Activated CD8-positive, alpha-beta memory T cell treated with anti-CD3 and anti-CD28 coated beads, Interleukin-2, amount 50 U/mL, for 24 hours (primary cell): ENCODE results near the gene LYPD4.

Source experiments
- DNase-seq: peaks from one replicate; pipeline ENCODE4 v3.0.0-alpha.2; 2020; ENCODE audit errors: extremely low read depth

The LYPD4 gene

DNA sequence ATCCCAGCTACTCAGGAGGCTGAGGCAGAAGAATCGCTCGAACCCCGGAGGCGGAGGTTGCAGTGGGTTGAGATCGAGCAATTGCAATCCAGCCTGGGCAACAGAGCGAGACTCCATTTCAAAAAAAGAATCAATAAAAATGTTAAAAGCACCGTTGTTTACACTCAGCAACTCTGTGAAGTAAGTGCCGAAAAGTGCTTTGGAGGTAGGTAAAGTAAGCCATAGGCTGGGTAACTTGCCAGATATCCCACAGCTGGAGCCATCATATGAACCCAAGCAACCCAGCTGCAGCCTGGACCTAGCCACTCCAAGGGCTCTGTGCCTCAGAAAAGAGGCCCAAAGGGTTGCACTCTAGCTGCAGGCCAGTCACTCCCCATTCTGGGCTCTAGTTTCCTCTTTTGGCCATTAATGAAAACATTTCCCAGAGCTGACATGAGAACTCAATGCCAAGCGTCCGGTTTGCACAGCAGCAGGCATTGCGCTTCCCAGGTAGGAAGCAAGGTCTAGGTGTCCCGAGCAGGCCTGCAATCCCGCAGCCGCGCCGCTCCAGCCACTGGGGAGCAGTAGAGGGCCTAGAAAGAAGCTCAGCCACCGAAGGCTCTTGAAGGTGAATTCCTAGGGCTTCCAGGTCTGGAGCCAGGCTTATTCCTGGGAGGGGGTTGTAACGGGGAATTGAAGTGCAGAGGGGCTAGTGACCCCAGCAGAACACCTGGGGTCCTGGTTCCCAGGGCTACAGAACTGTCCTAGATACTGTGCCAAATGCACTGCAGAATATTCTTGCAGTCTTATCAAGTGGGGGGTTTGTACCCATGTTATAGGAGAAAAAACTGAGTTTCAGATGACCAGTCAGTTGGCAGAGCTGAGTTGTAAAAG, 28.5 kb upstream of the LYPD4 start:
- no peak for DNase-seq

GRCh38 chr19:41872384-41872774, 27.9 kb upstream of the LYPD4 start:
- no peak for DNase-seq

DNA sequence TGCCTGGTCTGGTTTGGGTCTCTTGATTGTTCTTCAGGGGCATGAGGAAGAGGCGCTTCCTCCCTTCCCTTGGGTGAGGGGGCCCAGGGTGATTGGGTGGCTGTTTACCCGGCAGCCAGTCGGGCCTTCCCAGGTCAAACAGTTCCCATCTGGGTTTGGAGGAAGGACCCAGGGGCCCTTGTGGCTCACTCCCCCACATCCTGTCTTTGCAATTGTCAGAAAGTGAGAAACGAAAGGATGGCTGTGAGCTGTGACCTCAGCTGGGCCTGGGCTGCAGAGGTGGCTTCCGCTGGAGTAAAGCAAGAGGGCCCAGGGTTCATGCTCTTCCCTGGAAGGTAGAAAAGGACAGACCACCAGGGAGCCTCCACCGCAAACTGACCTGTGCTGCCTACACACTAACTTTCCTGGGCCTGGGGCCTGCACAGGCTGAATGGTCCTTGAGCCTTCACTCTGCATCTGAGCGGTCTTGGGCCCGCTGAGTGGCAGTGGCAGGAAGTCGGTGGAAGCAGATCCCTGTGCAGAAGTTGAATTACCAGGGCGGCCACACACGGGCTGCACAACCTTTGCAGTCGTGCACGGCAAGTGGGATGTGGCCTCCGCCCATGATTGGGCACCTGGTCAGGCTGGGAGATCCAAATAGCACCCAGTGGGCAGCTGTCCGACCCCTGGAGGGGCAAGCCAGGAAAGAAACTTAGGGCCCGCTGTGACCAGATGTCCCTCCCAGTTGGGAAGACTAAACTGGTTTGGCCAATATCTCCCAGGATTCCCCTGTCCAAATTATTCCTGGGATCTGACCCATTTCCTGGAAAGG, 27.3 kb upstream of the LYPD4 start:
- no peak for DNase-seq

DNA sequence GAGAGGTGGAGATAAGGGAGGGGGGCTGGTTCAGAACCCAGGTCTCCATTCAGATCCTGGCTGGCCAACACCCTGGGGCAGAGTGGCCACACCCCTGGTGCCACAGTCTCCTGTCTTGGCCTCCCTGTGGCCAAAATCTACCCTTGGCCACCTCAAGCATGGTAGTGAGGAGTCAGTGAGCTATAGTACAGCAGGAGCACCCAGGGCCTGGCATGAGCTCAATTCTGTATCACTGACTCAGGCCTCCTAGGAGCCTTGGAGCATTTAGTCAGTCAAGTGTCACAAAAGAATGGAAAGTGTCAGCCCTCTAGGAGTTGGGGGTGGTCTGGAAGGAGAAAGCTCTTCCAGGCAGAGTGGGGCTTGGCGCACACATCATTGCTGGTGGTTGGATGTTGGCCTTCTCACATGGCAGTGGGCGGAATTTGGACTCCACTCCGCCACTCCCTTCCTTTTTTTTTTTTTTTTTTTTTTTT, 26.0 kb upstream of the LYPD4 start:
- no peak for DNase-seq

DNA sequence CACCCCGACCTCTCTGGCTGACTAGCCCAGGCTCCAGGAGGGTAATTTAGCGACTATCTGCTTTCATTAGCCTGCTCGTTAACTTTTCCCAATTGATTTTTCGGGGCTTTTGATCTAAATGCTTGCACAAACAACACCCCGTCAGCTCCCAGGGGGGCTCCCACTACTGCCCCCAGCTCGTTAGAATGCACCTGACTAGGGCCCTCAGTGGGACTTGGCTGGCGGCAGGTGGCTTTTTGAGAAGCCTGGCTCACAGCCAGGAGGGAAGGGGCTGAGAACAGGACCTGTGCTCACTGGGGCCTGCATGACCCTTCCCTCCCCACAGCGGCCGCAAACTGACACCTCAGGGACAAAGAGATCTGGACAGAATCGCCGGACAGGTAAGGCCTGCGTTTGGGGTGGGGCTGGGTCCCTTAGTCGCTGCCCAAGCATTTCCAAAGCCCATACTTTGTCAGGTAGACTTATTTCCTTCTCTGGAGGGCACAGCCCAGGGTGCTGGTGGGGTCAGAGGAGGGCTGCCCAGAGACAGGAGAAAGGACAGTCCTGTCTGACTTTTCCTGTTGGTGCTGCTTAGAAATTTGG, 25.0 kb upstream of the LYPD4 start:
- DNase-seq = no peak

GRCh38 chr19:41868989-41869300, 24.5 kb upstream of the LYPD4 start:
- DNase-seq = no peak

- DNase-seq = no peak
These were observed 23.9 kb upstream of the LYPD4 start for GRCh38 chr19:41868120-41868988.

- no peak for DNase-seq
These were observed 21.8 kb upstream of the LYPD4 start for GRCh38 chr19:41866284-41866683.

- DNase-seq = no peak
These were observed 19.9 kb upstream of the LYPD4 start for GRCh38 chr19:41864374-41864773.

- DNase-seq = no peak
These were observed 18.9 kb upstream of the LYPD4 start for GRCh38 chr19:41863209-41863931.

DNA sequence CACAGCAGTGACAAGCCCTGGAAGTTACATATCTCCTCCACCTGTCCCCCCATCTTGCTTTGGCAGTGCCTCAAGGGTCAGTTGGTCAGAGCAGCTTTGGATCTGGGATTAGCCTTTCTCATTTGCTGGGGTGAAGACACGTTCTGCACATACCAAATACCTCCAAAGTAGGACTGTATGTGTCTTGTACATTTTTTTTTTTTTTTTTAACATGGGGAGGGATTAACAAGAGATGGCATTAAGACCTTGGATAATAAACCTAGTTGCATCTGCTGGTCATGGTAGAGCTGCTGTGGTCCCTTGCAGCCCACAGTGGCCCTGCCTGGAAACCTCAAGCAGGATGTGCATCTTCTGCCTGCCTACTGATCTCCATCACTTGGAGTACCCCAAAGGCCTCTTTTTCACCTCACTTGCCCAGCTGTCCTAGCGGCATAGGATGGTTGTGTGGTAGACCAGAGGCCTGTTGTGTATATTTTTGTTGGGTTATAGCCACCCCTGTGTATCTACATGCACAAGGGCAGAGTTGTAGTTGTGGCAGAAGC, 18.0 kb upstream of the LYPD4 start:
- no peak for DNase-seq

DNA sequence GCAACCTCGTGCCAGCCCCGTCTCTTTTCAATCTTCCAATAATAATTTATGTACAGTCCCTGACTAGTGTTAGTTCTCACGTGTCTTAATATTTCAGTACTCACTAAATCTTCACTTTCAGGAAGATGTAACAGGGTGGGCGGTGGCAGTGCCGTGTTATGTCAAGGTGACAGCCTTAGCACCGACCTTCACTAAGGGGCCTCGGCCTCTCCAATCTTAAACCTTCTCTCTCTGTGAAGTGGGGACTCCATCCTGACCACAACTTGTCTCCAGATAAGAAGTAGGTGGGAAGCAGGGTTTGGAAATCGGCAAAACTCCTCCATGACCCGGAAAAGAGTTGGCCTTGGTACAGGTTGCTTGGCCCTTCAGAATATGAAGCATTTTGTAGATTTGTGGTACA, 17.4 kb upstream of the LYPD4 start:
- no peak for DNase-seq

- DNase-seq = no peak
These were observed 16.8 kb upstream of the LYPD4 start for GRCh38 chr19:41861116-41861768.

- DNase-seq = no peak
These were observed 16.1 kb upstream of the LYPD4 start for GRCh38 chr19:41860419-41861115.

- peak; percentile 95 for DNase-seq
These were observed 15.3 kb upstream of the LYPD4 start, which contains the start of gene RPS19 for GRCh38 chr19:41859618-41860418. Gene RPS19, plus strand, starts transcription at chr19:41860255. Its CDS starts 520 bp downstream, at chr19:41860775.

- no peak for DNase-seq
These were observed 14.7 kb upstream of the LYPD4 start for GRCh38 chr19:41859213-41859617.

DNA sequence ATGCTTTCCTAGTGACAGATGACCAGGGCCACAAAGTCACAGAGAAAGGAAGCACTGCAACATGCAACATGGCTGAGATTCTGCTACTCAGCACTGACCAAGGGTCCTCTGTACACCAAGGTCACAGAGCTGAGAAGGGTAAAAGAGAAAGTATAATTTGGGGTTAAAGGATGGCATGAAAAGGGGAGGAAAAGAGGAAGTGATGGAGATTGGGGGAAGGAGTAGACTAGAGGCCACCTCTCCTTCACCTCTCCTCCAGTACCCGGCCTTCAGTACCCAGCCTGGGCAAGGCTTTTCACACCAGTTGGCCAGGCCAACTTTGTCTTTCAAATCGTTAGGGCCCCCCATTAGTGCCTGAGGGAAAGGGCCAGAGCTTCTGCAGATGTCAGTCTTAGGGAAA, 9.3 kb upstream of the LYPD4 start:
- no peak for DNase-seq

GRCh38 chr19:41853344-41853743, 8.9 kb upstream of the LYPD4 start:
- no peak for DNase-seq

GRCh38 chr19:41851456-41851855, 7.0 kb upstream of the LYPD4 start:
- DNase-seq = no peak
